LHCN-M2 (cell line): ENCODE data around the gene PCDHGA3. TPM values are rescaled to one million over a fixed set of nuclear protein-coding genes. Genes with fewer than 3 reads are reported as not detected.
A peak's percentile ranks its signal among the peaks of the same experiment; 100 is the strongest.
"Not testable (repeated sequence)": the region's sequence is repeated elsewhere in the genome, so short reads cannot be mapped to it uniquely, and the experiment has no call there.

Experiments used
- DNase-seq: peaks from one replicate; pipeline ENCODE4 v3.0.0-alpha.2; 2012; ENCODE audit warnings: low read depth
- polyA plus RNA-seq: library from polyadenylated mRNA; unstranded; fragments of >200 nt; gene quantifications from one replicate; pipeline ENCODE4 v1.2.1, GENCODE V29; 2012; ENCODE audit warnings: missing spikeins
- total RNA-seq: library from RNA; depleted of rRNA; stranded (reverse); fragments of >200 nt; gene quantifications from 2 replicates; pipeline ENCODE4 v1.2.3, GENCODE V29; 2014; rRNA removed

Gene PCDHGA3
- total RNA-seq: 0.57 TPM in 1 of 2 replicates, not detected in the other
- polyA plus RNA-seq: 0.16 TPM

- no peak for DNase-seq
Measured at GRCh38 chr5:141343242-141343952, at the start of gene PCDHGA3. Gene PCDHGA3, plus strand, starts transcription at chr5:141343829. Its CDS starts 205 bp downstream, at chr5:141344034.

GRCh38 chr5:141298376-141298775 lies 45.3 kb upstream of the PCDHGA3 start:
- no peak for DNase-seq

- no peak for DNase-seq
Measured at GRCh38 chr5:141303756-141304155, 39.9 kb upstream of the PCDHGA3 start, which contains the start of gene SLC25A2. Gene SLC25A2, minus strand, starts transcription at chr5:141304049. Its CDS starts 184 bp downstream, at chr5:141303865.

GRCh38 chr5:141306630-141307029 lies 37.0 kb upstream of the PCDHGA3 start:
- DNase-seq: no peak

- DNase-seq: no peak
Measured at GRCh38 chr5:141313711-141314110, 29.9 kb upstream of the PCDHGA3 start.

GRCh38 chr5:141316963-141317362 lies 26.7 kb upstream of the PCDHGA3 start:
- DNase-seq: not testable (repeated sequence)

GRCh38 chr5:141319202-141319601 lies 24.4 kb upstream of the PCDHGA3 start:
- peak; percentile 10 for DNase-seq

GRCh38 chr5:141319699-141320098 lies 23.9 kb upstream of the PCDHGA3 start:
- DNase-seq: no peak

GRCh38 chr5:141320225-141321169 lies 23.1 kb upstream of the PCDHGA3 start, which contains the start of gene TAF7:
Gene TAF7, minus strand, starts transcription at chr5:141320784. Its CDS starts 740 bp downstream, at chr5:141320044.
- DNase-seq: peak; percentile 93

GRCh38 chr5:141322261-141322660 lies 21.4 kb upstream of the PCDHGA3 start:
- no peak for DNase-seq

GRCh38 chr5:141326088-141326854 lies 17.4 kb upstream of the PCDHGA3 start:
- peak; percentile 69 for DNase-seq

- peak; percentile 13 for DNase-seq
Measured at GRCh38 chr5:141328231-141328630, 15.4 kb upstream of the PCDHGA3 start.

- peak; percentile 76 for DNase-seq
Measured at GRCh38 chr5:141330299-141331080, 13.1 kb upstream of the PCDHGA3 start, which contains the start of gene PCDHGA1. Gene PCDHGA1, plus strand, starts transcription at chr5:141330514.

GRCh38 chr5:141332571-141332970 lies 11.1 kb upstream of the PCDHGA3 start:
- not testable (repeated sequence) for DNase-seq

GRCh38 chr5:141338538-141339306 lies 4.9 kb upstream of the PCDHGA3 start, which contains the start of gene PCDHGA2:
Gene PCDHGA2, plus strand, starts transcription at chr5:141338760.
- DNase-seq: peak; percentile 25

- not testable (repeated sequence) for DNase-seq
Measured at GRCh38 chr5:141340781-141341354, 2.8 kb upstream of the PCDHGA3 start.

GRCh38 chr5:141342773-141343172 lies 856 bp upstream of the PCDHGA3 start:
- no peak for DNase-seq

- DNase-seq: no peak
Measured at GRCh38 chr5:141343953-141344463, 379 bp downstream of the PCDHGA3 start.

GRCh38 chr5:141345327-141345726 lies 1.7 kb downstream of the PCDHGA3 start:
- DNase-seq: no peak
